DND-41 (cell line): ENCODE data around the gene SELL.

ENCODE experiments used
- CTCF ChIP-seq: IDR thresholded peaks from 2 replicates; pipeline ENCODE4 v1.5.1; 2012; ENCODE audit warnings: borderline replicate concordance, low read length, moderate library complexity, mild to moderate bottlenecking; ENCODE audit not compliant: poor library complexity, severe bottlenecking; ENCODE audit errors: extremely low read depth
- EZH2 ChIP-seq: IDR thresholded peaks from 3 replicates; pipeline ENCODE4 v1.6.1; 2012; ENCODE audit warnings: borderline replicate concordance, low read depth, mild to moderate bottlenecking, moderate library complexity, low read length, inconsistent platforms; ENCODE audit not compliant: severe bottlenecking

GRCh38 chr1:169683661-169684060, 27.8 kb downstream of the SELL start:
- TF ChIP-seq CTCF: no peak
- no peak for TF ChIP-seq EZH2
